Gastroesophageal sphincter (tissue), 4 donors: ENCODE measurements around the gene EFEMP2. TPM values are rescaled to one million over a fixed set of nuclear protein-coding genes. Genes with fewer than 3 reads are reported as not detected.

Source experiments
- ATAC-seq: fragments of 150-250 bp; one replicate; pipeline ENCODE4 v1.9.1; 2016; ENCODE audit warnings: mild to moderate bottlenecking, moderate library complexity
- H3K27ac ChIP-seq, 4 donors: fragments of 200-600 bp; sonication (generic) in 3 of 4; 1 replicate in 3 of 4; 2 replicates in 1 of 4; pipeline ENCODE4 v1.5.1; 2016 to 2019
- H3K27me3 ChIP-seq: fragments of 200-600 bp; sonication (generic); one replicate; pipeline ENCODE4 v1.5.1; 2019
- H3K36me3 ChIP-seq, 2 donors: fragments of 200-600 bp; sonication (generic); one replicate each; pipeline ENCODE4 v1.5.1; 2019; ENCODE audit warnings: control low read depth in 1 of 2
- H3K4me1 ChIP-seq, 3 donors: fragments of 200-600 bp; sonication (generic); 1 replicate in 2 of 3; 2 replicates in 1 of 3; pipeline ENCODE4 v1.5.1; 2016 to 2019; ENCODE audit warnings: control low read depth in 2 of 3
- H3K4me3 ChIP-seq, 2 donors: fragments of 200-600 bp; sonication (generic); one replicate each; pipeline ENCODE4 v1.5.1; 2019; ENCODE audit warnings: mild to moderate bottlenecking in 1 of 2, moderate library complexity in 1 of 2
- H3K9me3 ChIP-seq, 3 donors: fragments of 200-600 bp; sonication (generic); one replicate each; pipeline ENCODE4 v1.5.1; 2017 to 2019; ENCODE audit warnings: control low read depth in 2 of 3
- EP300 ChIP-seq: sonication (generic); formaldehyde crosslinking; IDR thresholded peaks from one replicate; pipeline ENCODE4 v1.6.1; 2017; ENCODE audit warnings: antibody characterized with exemption, mild to moderate bottlenecking
- POLR2A ChIP-seq, 2 donors: fragments of 450-650 bp; IDR thresholded peaks; one replicate each; pipeline ENCODE4 v1.6.1; 2017; ENCODE audit warnings: antibody characterized with exemption in 2 of 2, mild to moderate bottlenecking in 2 of 2, moderate library complexity in 1 of 2
- POLR2AphosphoS5 ChIP-seq: sonication (generic); formaldehyde crosslinking; IDR thresholded peaks from one replicate; pipeline ENCODE4 v1.6.1; 2017; ENCODE audit warnings: antibody characterized with exemption
- WGBS, 2 donors: methylation state at CpG; one replicate each; pipeline ENCODE4 v1.1.5; 2018; ENCODE audit warnings: low coverage in 1 of 2; 5-methylcytosine and 5-hydroxymethylcytosine counted together
- total RNA-seq, 4 donors: library from RNA; depleted of rRNA; stranded (reverse); fragments of >200 nt; gene quantifications; one replicate each; pipeline ENCODE4 v1.1.0, GENCODE V29; 2016
- TF ChIP-seq, protein P1 (sequence below), 4 experiments: fragments of 200-600 bp in 2 of 4; fragments of 450-650 bp in 2 of 4; sonication (generic) in 1 of 4; IDR thresholded peaks; one replicate each; pipeline ENCODE4 v1.5.1; 2017 to 2019; ENCODE audit warnings: antibody characterized with exemption in 4 of 4, mild to moderate bottlenecking in 2 of 4, moderate library complexity in 2 of 4

EFEMP2 gene
- total RNA-seq, 4 donors from 2014 or later: 55.6 to 92.8 (median 81.2) TPM

DNA sequence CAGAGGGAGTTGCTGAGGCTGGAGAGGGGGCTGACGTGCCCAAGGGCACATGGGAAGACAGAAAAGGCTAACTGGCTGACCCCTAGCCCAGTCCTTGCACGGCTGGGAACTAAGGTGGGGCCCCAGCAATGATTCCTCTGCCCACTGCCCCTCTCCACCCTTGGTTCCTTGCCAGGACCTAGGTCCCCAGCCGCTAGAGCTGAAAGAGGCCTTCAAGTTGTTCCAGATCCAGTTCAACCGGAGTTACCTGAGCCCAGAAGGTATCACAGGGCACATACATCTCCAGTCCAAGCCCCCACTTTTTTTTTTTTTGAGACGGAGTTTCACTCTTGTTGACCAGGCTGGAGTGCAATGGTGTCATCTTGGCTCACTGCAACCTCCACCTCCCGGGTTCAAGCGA, 7.4 kb upstream of the EFEMP2 start:
- peaks cover 0 to 29% of the 10 kb centered on the region in 2 donors for H3K36me3 ChIP-seq
- no peak overlapping the region for H3K27ac ChIP-seq
- no peaks in the 10 kb centered on the region for H3K27me3 ChIP-seq
- ATAC-seq: no peak
- no peak overlapping the region for H3K4me3 ChIP-seq
- TF ChIP-seq, protein P1, sequence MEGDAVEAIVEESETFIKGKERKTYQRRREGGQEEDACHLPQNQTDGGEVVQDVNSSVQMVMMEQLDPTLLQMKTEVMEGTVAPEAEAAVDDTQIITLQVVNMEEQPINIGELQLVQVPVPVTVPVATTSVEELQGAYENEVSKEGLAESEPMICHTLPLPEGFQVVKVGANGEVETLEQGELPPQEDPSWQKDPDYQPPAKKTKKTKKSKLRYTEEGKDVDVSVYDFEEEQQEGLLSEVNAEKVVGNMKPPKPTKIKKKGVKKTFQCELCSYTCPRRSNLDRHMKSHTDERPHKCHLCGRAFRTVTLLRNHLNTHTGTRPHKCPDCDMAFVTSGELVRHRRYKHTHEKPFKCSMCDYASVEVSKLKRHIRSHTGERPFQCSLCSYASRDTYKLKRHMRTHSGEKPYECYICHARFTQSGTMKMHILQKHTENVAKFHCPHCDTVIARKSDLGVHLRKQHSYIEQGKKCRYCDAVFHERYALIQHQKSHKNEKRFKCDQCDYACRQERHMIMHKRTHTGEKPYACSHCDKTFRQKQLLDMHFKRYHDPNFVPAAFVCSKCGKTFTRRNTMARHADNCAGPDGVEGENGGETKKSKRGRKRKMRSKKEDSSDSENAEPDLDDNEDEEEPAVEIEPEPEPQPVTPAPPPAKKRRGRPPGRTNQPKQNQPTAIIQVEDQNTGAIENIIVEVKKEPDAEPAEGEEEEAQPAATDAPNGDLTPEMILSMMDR (IDR thresholded peaks at IDR 0.05): no peak
- TF ChIP-seq POLR2AphosphoS5: no peak
- no peaks in the 10 kb centered on the region for H3K9me3 ChIP-seq
- 74 to 75% methylated on average over 2 to 4 of the region's 7 CpGs for WGBS, 2 donors
- H3K4me1 ChIP-seq: peaks cover 0 to 10% (median 7%) of the 10 kb centered on the region in 3 donors

DNA sequence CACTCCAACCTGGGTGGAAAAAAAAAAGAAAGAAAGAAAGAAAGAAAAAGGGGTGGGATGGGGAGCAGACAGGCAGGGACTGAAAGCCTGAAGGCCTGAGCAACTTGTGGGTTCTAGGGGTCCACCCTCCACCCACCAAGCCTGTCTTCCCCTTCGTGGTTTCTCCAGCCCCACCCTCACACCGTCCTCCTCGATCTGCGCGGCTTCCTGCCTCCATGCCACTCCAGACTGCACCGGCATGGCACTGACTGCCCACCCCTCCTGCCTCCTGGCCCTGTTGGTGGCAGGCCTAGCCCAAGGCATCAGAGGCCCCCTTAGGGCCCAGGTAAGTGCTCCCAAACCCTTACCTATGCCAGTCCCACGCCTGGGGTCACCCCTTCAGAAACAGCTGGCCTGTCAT, 7.0 kb upstream of the EFEMP2 start, which contains the start of gene CTSW:
CTSW (plus strand) TSS at position 221 of the 400 bp plus-strand sequence; CDS start at position 239, 18 bp downstream.
- ATAC-seq: no peak
- TF ChIP-seq EP300 (no peak), POLR2AphosphoS5 (no peak), POLR2A (IDR thresholded peaks at IDR 0.05) (no peak)
- TF ChIP-seq, protein P1 (IDR thresholded peaks at IDR 0.05): no peak

DNA sequence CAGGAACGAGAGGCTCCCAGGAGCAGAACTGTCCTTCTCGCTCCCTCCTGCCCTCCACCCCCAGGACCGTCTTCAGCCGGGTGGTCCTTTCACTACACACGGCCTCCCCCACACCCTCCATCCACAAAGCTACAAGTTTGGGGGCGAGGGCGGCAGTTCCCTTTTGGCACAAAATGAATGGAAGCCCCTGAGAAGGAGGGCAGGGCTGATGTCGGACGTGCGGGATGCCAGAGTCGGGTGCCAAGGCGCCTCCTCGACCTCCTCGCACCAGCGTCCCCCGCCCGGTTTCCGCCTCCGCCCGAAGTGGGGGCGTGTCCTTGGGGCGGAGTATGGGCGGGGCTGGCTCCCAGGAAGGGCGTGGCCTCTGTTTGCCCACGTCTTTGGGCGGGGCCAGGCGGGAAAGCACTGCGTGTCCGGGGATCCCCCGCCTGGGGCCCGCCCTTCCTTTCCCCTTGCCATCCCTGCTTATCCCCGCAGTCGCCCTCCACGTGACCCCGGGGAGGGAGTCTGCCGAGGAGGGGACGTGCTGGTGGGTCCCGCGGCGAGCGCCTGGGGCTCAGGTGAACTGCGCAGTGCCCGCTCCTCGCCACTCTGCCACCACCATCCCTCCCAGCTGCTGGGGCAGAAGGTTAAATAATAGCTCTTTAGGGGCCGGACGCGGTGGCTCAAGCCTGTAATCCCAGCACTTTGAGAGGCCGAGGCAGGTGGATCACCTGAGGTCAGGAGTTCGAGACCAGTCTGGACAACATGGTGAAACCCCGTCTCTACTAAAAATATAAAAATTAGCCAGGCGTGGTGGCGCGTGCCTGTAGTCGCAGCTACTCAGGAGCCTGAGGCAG, 937 bp upstream of the EFEMP2 start:
- peak overlapping the region; percentile 93 to 98 (median 94) for H3K27ac ChIP-seq
- H3K9me3 ChIP-seq: no peaks in the 10 kb centered on the region
- ATAC-seq: peak; percentile 91
- 0% methylated on average over 1 to 11 of the region's 54 CpGs for WGBS, 2 donors
- H3K27me3 ChIP-seq: no peaks in the 10 kb centered on the region
- peak overlapping the region; percentile 69 to 87 for H3K4me3 ChIP-seq
- peaks cover 0 to 24% of the 10 kb centered on the region in 2 donors for H3K36me3 ChIP-seq
- peaks cover 0 to 45% (median 17%) of the 10 kb centered on the region in 3 donors for H3K4me1 ChIP-seq
- TF ChIP-seq, protein P1 (IDR thresholded peaks at IDR 0.05): no peak
- TF ChIP-seq POLR2A (IDR thresholded peaks at IDR 0.05) (peak; percentile 62 to 66), POLR2AphosphoS5 (peak; percentile 92)

More for the DNA sequence above, 7.0 kb upstream of the EFEMP2 start, which contains the start of gene CTSW:
- Histone ChIP-seq H3K27ac (no peak within 1 kb of the TSS), H3K4me3 (no peak within 1 kb of the TSS), H3K27me3 (no peaks in the 10 kb centered on the region), H3K9me3 (no peaks in the 10 kb centered on the region), H3K36me3 (peaks cover 0 to 28% of the 10 kb centered on the region in 2 donors), H3K4me1 (peaks cover 0 to 5% (median 4%) of the 10 kb centered on the region in 3 donors)
- WGBS, 2 donors: 37% methylated on average over 3 of the region's 7 CpGs; no CpG with 5 or more reads in 1 of the 2 donors

DNA sequence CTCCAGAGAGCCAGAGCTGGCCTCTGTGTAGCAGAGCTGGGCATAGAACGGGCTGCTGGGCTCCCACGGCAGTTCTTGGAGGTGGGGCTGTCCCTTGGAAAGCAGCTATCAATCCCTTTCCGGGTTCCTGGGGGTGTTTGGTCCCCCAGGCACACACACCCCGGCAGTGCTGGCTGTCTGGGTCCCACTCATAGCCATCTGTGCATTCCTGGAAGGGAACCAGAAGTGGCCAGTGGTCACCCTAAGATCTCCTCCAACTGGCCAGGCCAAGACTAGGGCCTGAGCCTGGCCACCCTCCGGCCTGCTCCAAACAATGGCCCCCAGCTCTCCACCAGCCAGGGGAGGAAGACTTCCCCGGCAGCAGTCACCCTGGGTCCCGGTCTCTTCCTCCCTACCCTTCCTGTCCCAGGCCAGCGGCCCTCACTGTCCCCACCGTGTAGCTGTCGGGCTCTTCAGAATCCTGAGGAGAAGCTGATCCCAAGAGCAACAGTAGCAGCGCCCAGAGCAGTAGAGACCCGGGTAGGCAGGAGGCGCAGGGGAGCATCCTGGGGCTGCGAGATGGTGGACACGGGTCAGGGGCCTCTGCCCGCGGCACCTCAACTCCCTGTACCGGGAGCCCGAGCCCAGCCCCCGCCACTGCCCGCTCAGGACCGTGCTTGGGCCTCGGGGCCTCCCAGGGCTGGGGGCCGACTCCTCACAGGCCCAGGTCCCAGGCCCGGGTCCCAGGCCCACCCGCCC, 620 bp downstream of the EFEMP2 start:
- peaks cover 0 to 39% of the 10 kb centered on the region in 2 donors for H3K36me3 ChIP-seq
- WGBS, 2 donors: no CpG with 5 or more reads among the region's 26 CpGs
- peaks cover 0 to 61% (median 17%) of the 10 kb centered on the region in 3 donors for H3K4me1 ChIP-seq
- no peaks in the 10 kb centered on the region for H3K27me3 ChIP-seq
- H3K4me3 ChIP-seq: peak overlapping the region; percentile 69 to 87
- H3K27ac ChIP-seq: peak overlapping the region; percentile 93 to 98 (median 94)
- TF ChIP-seq EP300: no peak
- TF ChIP-seq, protein P1 (IDR thresholded peaks at IDR 0.05): peak in 1 of 4 experiments; percentile 32
- peak; percentile 11 for ATAC-seq
- H3K9me3 ChIP-seq: no peaks in the 10 kb centered on the region
